Stimulated activated CD4-positive, alpha-beta T cell treated with anti-CD3 and anti-CD28 coated beads, Interleukin-2, amount 100 ng/mL, for 4 hours (primary cell): ENCODE results near the gene NHS.

ENCODE experiments used
- DNase-seq: peaks from one replicate; pipeline ENCODE4 v3.0.0-alpha.2; 2020; ENCODE audit warnings: low read depth

NHS gene

GRCh38 chrX:17736856-17737709, 362.1 kb downstream of the NHS start, which contains the start of gene SCML1:
TSS of gene SCML1 (plus strand) at chrX:17737493. CDS start at chrX:17744187, 6,694 bp downstream.
- DNase-seq = peak; percentile 89

- DNase-seq = no peak
These were observed 362.6 kb downstream of the NHS start for GRCh38 chrX:17737710-17737985.

- no peak for DNase-seq
These were observed 363.1 kb downstream of the NHS start for GRCh38 chrX:17737986-17738713.

GRCh38 chrX:17738737-17739535, 363.9 kb downstream of the NHS start:
- no peak for DNase-seq

GRCh38 chrX:17740137-17741122, 365.4 kb downstream of the NHS start:
- DNase-seq = no peak

- no peak for DNase-seq
These were observed 366.1 kb downstream of the NHS start for GRCh38 chrX:17741123-17741511.

GRCh38 chrX:17743913-17744312, 368.9 kb downstream of the NHS start:
- DNase-seq = no peak

GRCh38 chrX:17744896-17745523, 370.0 kb downstream of the NHS start:
- no peak for DNase-seq

GRCh38 chrX:17747692-17748091, 372.7 kb downstream of the NHS start:
- no peak for DNase-seq

GRCh38 chrX:17748684-17749083, 373.7 kb downstream of the NHS start:
- DNase-seq = no peak

GRCh38 chrX:17750436-17750835, 375.4 kb downstream of the NHS start:
- DNase-seq = no peak

- no peak for DNase-seq
These were observed 383.4 kb downstream of the NHS start for GRCh38 chrX:17758382-17758781.

- DNase-seq = no peak
These were observed 385.0 kb downstream of the NHS start for GRCh38 chrX:17759990-17760389.

- DNase-seq = no peak
These were observed 392.7 kb downstream of the NHS start for GRCh38 chrX:17767734-17768133.

GRCh38 chrX:17768997-17769396, 394.0 kb downstream of the NHS start:
- no peak for DNase-seq

- peak; percentile 35 for DNase-seq
These were observed 394.8 kb downstream of the NHS start for GRCh38 chrX:17769701-17770269.

- DNase-seq = no peak
These were observed 398.3 kb downstream of the NHS start for GRCh38 chrX:17773221-17773876.

- no peak for DNase-seq
These were observed 399.1 kb downstream of the NHS start for GRCh38 chrX:17774053-17774452.

- DNase-seq = no peak
These were observed 404.0 kb downstream of the NHS start for GRCh38 chrX:17778997-17779396.

- DNase-seq = no peak
These were observed 404.4 kb downstream of the NHS start for GRCh38 chrX:17779434-17779833.
